Vagina (tissue), 2 donors: Measurements from ENCODE around the gene CCDC85C. TPM values are rescaled to one million over a fixed set of nuclear protein-coding genes. Genes with fewer than 3 reads are reported as not detected.

Experiments
- DNase-seq, 2 donors: peaks; one replicate each; pipeline ENCODE4 v3.0.0-alpha.2; 2017; ENCODE audit errors: extremely low spot score in 2 of 2
- H3K27ac ChIP-seq: fragments of 200-600 bp; sonication (generic); one replicate; pipeline ENCODE4 v1.5.1; 2019
- H3K27me3 ChIP-seq: fragments of 200-600 bp; sonication (generic); one replicate; pipeline ENCODE4 v1.5.1; 2019
- H3K36me3 ChIP-seq, 2 donors: fragments of 200-600 bp; sonication (generic); one replicate each; pipeline ENCODE4 v1.5.1; 2017 to 2019
- H3K4me1 ChIP-seq: fragments of 200-600 bp; sonication (generic); one replicate; pipeline ENCODE4 v1.5.1; 2019
- H3K4me3 ChIP-seq, 2 donors: fragments of 200-600 bp; sonication (generic); 1 replicate in 1 of 2; 2 replicates in 1 of 2; pipeline ENCODE4 v1.5.1; 2016 to 2019
- H3K9me3 ChIP-seq: fragments of 200-600 bp; sonication (generic); one replicate; pipeline ENCODE4 v1.5.1; 2019
- CTCF ChIP-seq, 3 experiments: fragments of 450-650 bp in 2 of 3; fragments of 200-600 bp in 1 of 3; sonication (generic) in 1 of 3; IDR thresholded peaks; one replicate each; pipeline ENCODE4 v1.5.1; 2017 to 2019; ENCODE audit warnings: antibody characterized with exemption in 3 of 3, mild to moderate bottlenecking in 2 of 3, moderate library complexity in 2 of 3
- POLR2A ChIP-seq, 2 donors: fragments of 450-650 bp; IDR thresholded peaks; one replicate each; pipeline ENCODE4 v1.6.1; 2017; ENCODE audit warnings: antibody characterized with exemption in 2 of 2, mild to moderate bottlenecking in 2 of 2, moderate library complexity in 2 of 2
- POLR2AphosphoS5 ChIP-seq, 2 donors: sonication (generic); formaldehyde crosslinking; IDR thresholded peaks; one replicate each; pipeline ENCODE4 v1.9.0; 2017; ENCODE audit warnings: antibody characterized with exemption in 2 of 2, mild to moderate bottlenecking in 2 of 2, low read depth in 1 of 2; ENCODE audit not compliant: insufficient read depth in 1 of 2
- intact Hi-C: fragments of 100-400 bp; cut with DNase I; formaldehyde crosslinking; loops from one replicate; pipeline ENCODE4 v1.15.1; 2023
- total RNA-seq: library from RNA; depleted of rRNA; stranded (reverse); fragments of >200 nt; gene quantifications from one replicate; pipeline ENCODE4 v1.2.3, GENCODE V29; 2016

CCDC85C gene
- total RNA-seq, 1 donor from 2014 or later = 6.9 TPM

DNA sequence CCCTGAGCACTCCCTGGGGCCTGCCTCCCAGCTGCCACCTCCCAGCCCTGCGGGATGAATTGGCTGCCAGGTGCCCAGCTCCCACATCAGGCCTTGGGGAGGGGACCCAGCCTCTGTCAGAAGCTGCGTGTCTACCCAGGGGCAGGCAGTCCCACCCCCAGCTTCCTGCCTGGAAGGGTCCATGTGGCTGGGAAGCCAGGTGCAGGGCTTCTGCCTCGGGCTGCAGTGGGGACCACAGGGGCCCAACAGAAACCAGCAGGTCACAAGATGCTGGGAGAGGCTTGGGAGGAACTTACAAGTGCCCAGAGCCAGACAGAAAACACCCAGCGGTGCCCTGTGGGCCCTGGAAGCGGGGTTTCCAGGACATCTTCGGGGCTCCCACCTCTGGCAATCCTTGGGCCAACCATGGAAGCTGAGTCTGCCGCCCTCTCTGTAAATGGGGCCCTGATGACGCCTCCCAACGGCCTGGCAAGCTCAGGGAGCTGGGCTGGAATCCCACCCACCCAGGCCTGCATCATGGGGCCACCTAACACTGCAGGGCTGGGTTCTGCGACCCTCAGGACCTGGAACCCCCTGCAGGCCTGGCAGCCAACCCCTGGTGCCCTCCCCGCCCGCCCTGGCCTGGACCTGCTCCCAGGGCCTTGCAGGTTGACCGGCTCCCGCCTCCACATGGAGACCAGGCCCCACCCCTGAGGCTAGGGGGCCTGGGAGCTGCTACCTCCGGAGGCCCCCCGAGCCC is 86.2 kb downstream of the CCDC85C start:
- DNase-seq = no peak

GRCh38 chr14:99516871-99517642 is 87.0 kb downstream of the CCDC85C start:
- H3K36me3 ChIP-seq = peaks cover 0 to 12% of the 10 kb centered on the region in 2 donors
- DNase-seq = no peak
- intact Hi-C loops = no loop called here

More for the DNA sequence above, 86.2 kb downstream of the CCDC85C start:
- peaks cover 0 to 12% of the 10 kb centered on the region in 2 donors for H3K36me3 ChIP-seq
- H3K4me3 ChIP-seq = no peak overlapping the region
- no peaks in the 10 kb centered on the region for H3K9me3 ChIP-seq
- no peaks in the 10 kb centered on the region for H3K27me3 ChIP-seq
- TF ChIP-seq POLR2A (IDR thresholded peaks at IDR 0.05) = no peak
- no peak for TF ChIP-seq POLR2AphosphoS5 (IDR thresholded peaks at IDR 0.05; ENCODE audit: insufficient read depth in 1 of 2, low read depth in 1 of 2)
- TF ChIP-seq CTCF (IDR thresholded peaks at IDR 0.05) = no peak
- no peak overlapping the region for H3K27ac ChIP-seq
- intact Hi-C loops = loop anchor here (2.0 kb wide), 1 partner anchor 111 kb away; no protein-coding TSS in a partner anchor
- peaks cover 16% of the 10 kb centered on the region for H3K4me1 ChIP-seq

GRCh38 chr14:99516156-99516870 is 87.7 kb downstream of the CCDC85C start:
- Histone ChIP-seq H3K27ac (no peak overlapping the region), H3K9me3 (no peaks in the 10 kb centered on the region), H3K4me3 (no peak overlapping the region), H3K36me3 (peaks cover 0 to 17% of the 10 kb centered on the region in 2 donors), H3K27me3 (no peaks in the 10 kb centered on the region), H3K4me1 (peaks cover 12% of the 10 kb centered on the region)
- no peak for DNase-seq
- intact Hi-C loops = no loop called here
- TF ChIP-seq POLR2AphosphoS5 (IDR thresholded peaks at IDR 0.05; ENCODE audit: insufficient read depth in 1 of 2, low read depth in 1 of 2) (no peak), CTCF (IDR thresholded peaks at IDR 0.05) (no peak), POLR2A (IDR thresholded peaks at IDR 0.05) (no peak)

More at GRCh38 chr14:99516871-99517642, 87.0 kb downstream of the CCDC85C start:
- Histone ChIP-seq H3K4me3 (no peak overlapping the region), H3K4me1 (peaks cover 9% of the 10 kb centered on the region), H3K27ac (no peak overlapping the region), H3K27me3 (no peaks in the 10 kb centered on the region), H3K9me3 (no peaks in the 10 kb centered on the region)
- TF ChIP-seq POLR2AphosphoS5 (IDR thresholded peaks at IDR 0.05; ENCODE audit: insufficient read depth in 1 of 2, low read depth in 1 of 2) (no peak), POLR2A (IDR thresholded peaks at IDR 0.05) (no peak), CTCF (IDR thresholded peaks at IDR 0.05) (no peak)

DNA sequence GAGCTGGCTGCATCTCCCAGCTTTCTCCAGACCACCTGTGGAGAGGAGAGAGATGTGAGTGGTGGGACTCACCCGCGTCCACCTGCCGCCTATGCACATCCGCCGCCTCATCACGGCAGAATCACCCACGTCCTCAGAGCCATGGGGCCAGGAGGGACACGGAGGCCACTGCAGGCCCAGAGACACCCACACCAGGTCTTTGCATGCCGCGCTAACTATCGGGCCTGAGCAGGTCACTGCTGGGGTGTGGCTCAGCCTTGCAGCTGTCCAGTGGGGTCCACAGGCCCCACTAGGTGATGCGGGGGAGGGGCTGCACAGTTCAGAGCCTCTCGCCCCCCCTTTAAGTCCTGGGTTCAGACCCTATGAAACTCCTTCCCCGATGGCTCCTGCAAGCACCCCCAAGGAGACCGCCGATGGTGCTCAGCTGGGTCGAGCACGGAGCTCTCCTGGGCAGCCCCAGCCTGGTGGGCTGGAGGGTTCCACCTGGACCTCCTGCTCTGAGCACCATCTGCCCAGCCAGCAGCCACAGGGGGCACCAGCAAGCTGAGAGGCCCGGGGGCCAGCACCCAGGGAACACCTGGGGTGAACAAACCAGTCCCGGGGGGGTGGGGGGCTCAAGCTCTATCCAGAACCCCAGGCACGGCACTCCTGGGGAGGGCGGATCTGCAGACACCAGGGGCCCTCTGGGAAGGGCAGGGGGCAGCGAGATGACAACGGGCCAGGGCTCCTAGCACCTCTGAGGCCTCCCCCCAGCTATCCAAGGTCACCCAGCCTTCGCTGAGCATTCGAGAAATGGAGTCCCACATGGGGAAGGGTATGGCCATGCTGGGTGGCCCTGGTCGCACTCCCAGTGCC is 88.5 kb downstream of the CCDC85C start:
- intact Hi-C loops = no loop called here

More for the DNA sequence above, 88.5 kb downstream of the CCDC85C start:
- TF ChIP-seq POLR2AphosphoS5 (IDR thresholded peaks at IDR 0.05; ENCODE audit: insufficient read depth in 1 of 2, low read depth in 1 of 2) = no peak
- TF ChIP-seq CTCF (IDR thresholded peaks at IDR 0.05) = no peak
- TF ChIP-seq POLR2A (IDR thresholded peaks at IDR 0.05) = no peak
- Histone ChIP-seq H3K36me3 (peaks cover 0 to 20% of the 10 kb centered on the region in 2 donors), H3K27ac (no peak overlapping the region), H3K27me3 (no peaks in the 10 kb centered on the region), H3K9me3 (no peaks in the 10 kb centered on the region), H3K4me3 (no peak overlapping the region), H3K4me1 (peaks cover 20% of the 10 kb centered on the region)
- no peak for DNase-seq
